GM12865 (cell line): Measurements from ENCODE around the gene B4GALNT4.
"Not testable (repeated sequence)": the region's sequence is repeated elsewhere in the genome, so short reads cannot be mapped to it uniquely, and the experiment has no call there.

Experiments used
- DNase-seq: peaks from one replicate; pipeline ENCODE4 v3.0.0; 2010; ENCODE audit warnings: low read depth
- H3K4me3 ChIP-seq: 2 replicates; pipeline ENCODE4 v1.5.1; 2011; ENCODE audit warnings: mild to moderate bottlenecking, low read depth, low read length, control low read depth
- TF ChIP-seq, protein P1 (sequence below): IDR thresholded peaks from 2 replicates; pipeline ENCODE4 v1.5.1; 2011; ENCODE audit warnings: low read length, control low read depth, low read depth, inconsistent platforms; ENCODE audit not compliant: insufficient read depth; ENCODE audit errors: missing control alignments

The B4GALNT4 gene

DNA sequence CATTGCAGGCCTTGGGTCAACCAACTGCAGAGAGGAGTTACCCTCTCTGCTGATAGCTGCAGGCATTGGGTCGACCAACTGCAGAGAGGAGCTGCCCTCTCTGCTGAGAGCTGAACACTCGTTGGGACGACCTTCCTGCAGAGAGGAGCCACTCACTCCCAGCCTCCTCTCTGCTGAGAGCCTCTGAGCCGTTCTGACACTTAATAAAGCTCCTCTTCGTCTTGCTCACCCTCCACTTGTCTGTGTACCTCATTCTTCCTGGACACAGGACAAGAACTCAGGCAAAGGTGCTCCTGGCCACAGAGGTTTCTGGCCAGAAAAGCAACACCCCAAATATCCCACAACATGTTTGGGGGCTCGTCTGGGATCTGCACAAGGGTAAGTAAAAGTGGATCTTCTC, 17.2 kb downstream of the B4GALNT4 start:
- H3K4me3 ChIP-seq: no peak overlapping the region
- DNase-seq: no peak
- TF ChIP-seq, protein P1, sequence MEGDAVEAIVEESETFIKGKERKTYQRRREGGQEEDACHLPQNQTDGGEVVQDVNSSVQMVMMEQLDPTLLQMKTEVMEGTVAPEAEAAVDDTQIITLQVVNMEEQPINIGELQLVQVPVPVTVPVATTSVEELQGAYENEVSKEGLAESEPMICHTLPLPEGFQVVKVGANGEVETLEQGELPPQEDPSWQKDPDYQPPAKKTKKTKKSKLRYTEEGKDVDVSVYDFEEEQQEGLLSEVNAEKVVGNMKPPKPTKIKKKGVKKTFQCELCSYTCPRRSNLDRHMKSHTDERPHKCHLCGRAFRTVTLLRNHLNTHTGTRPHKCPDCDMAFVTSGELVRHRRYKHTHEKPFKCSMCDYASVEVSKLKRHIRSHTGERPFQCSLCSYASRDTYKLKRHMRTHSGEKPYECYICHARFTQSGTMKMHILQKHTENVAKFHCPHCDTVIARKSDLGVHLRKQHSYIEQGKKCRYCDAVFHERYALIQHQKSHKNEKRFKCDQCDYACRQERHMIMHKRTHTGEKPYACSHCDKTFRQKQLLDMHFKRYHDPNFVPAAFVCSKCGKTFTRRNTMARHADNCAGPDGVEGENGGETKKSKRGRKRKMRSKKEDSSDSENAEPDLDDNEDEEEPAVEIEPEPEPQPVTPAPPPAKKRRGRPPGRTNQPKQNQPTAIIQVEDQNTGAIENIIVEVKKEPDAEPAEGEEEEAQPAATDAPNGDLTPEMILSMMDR: no peak

DNA sequence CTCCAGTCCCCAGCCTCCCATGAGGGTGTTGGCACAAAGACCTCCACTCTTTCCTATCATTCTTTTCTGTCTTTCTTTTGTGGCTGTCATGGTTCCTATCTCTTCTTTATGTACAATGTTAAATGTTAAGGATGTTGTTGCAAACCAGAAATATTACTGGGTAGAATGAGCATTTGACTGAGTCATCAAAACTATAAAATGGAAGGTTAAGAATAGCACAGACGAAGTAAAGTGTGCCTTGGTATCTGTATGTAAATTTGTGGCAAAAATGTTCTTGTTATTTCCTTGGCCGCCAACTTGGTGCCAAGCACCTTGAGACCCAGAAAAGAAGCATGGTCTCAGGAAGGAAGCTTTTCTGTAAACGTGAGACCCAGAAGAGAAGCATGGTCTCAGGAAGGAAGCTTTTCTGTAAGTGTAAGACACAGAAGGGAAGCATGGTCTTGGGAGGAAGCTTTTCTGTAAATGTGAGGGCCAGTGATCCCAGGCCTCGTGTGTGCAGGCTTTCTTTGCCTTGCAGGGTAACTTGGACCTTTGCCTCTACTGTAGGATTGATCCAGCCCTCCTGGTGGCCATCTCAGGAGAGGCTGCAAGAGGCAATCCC, 18.0 kb downstream of the B4GALNT4 start:
- DNase-seq: no peak
- H3K4me3 ChIP-seq: no peak overlapping the region
- TF ChIP-seq, protein P1: no peak

DNA sequence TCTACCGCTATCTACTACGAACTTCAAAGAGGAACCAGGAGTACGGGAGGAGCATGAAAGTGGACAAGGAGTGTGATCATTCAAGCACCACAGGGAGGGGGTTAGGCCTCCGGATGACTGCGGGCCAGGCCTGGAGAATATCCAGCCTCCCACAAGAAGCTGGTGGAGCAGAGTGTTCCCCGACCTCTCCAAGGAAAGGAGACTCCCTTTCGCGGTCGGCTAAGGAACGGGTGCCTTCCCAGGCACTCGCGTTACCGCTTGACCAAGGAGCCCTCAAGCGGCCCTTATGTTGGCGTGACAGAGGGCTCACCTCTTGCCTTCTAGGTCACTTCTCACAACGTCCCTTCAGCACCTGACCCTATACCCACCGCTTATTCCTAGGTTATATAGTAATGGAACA, 20.1 kb downstream of the B4GALNT4 start:
- DNase-seq, H3K4me3 ChIP-seq: not testable (repeated sequence)

DNA sequence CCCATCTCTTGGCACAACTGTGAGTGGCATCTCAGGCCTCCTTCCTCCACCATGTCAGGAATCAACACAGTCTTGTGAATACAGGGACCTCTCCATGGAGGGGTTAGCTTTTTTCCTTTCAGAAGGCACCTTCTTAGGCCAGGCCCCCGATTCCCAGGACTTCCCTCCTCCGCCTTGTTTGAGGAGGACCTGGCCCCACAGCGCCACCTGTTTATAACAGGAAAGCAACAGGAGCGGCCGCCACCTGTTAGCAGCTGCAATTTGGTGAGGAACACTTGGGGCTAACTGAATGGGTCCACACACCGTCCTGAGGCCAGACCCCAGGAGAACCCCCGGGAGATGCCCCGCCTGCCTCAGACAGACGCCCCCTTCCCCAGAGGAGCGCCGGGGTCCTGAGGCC, 20.9 kb downstream of the B4GALNT4 start:
- no peak for DNase-seq
- TF ChIP-seq, protein P1: no peak
- H3K4me3 ChIP-seq: no peak overlapping the region

DNA sequence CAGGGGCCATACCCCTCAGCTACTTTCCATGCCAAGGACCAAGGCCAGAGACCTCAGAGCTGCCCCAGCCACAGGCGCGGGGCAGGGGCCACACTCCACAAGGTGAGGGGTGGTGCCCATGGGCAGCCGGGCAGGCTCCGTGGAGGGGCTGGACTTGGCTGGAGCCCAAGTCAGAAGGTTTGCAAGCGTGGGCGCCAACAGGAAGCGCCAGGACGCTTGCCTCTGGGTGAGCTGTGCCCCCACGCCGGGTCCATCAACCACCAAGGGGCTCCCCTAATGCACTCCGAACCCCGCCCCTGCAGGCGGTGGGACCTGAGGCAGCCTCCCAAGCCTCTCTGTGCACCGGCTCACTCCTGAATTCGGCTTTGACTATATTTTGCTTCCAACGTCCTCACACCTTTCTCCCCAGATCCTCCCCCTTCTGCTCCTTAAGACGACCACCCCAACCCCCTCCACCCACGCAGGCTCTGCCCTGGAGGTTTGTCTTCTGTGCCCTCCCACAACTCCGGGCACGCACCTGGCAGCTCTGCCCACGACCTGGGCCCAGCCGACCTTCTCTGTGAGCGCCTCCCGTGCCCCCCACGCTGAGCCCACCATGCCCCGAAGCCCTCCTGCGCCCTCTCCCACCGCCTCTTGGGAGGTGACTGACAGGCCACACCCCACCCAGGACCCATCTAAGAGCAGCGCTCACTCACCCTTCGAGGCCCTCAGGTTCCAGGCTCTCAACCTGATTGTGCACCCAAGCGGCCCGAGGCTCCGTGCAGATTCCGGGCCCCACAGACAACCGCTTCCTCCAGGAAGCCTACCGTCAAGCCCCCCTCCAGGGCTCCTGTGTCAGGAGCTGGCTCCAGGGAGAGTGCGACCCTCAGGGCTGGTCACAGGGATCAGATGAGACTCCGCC, 22.1 kb downstream of the B4GALNT4 start:
- no peak for DNase-seq
- no peak overlapping the region for H3K4me3 ChIP-seq
- TF ChIP-seq, protein P1: no peak

DNA sequence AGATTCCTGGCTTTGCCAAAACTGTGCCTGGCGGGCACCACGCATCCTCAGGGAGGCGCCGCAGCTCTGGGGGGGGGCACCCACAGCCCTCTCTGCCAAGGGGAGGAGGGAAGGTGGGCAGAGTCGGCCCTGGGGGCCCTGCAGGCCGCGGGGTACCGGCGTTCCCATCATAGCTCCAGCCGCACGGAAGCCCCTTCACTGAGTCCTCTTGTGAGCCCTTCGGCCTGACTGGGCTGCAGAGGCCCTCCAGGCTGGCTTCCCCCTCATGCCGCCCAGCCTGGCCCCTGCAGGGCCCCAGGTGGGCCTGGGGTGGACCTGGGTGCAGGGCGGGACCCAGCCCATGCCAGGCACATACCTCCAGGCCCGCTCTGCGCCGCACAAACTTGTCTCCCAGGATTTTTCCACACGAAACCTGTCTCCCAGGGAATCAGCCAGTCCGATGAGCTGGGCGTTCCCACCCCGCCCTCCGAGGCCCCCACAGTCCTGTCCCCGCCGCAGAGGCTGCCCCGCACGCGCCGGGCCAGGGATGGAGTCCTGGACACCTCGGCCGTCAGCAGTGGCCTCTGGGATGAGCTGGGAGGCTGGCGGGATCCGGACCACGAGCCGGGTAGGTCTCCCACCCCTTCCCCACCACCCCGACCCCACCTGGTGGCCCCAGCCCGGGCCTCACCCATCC, 22.9 kb downstream of the B4GALNT4 start:
- TF ChIP-seq, protein P1: no peak
- no peak overlapping the region for H3K4me3 ChIP-seq
- DNase-seq: no peak
